Measurements from ENCODE around the gene TACC3. TPM values are rescaled to one million over a fixed set of nuclear protein-coding genes. Genes with fewer than 3 reads are reported as not detected.

The TACC3 gene
- total and polyA plus RNA-seq, 2 experiments from 2014 or later = 9.7 to 18.2 TPM

DNA sequence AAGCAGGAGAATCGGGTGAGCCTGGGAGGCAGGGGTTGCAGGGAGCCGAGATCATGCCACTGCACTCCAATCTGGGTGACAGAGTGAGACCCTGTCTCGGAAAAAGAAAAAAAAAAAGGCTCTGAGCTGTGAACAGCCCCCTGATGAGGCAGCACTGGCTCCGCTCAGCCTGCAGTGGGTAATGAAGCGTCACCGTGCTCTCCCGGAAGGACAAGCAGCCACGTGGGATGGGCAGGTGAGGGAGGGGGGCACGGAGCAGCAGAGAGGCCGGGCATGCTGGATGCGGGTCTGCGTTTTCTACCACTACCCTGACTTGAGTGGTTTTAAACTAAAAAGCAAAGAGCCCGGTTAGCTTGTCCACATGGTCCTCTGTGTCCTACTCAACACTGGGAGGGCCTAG is 15.5 kb downstream of the TACC3 start:
- no peak overlapping the region for H3K9ac ChIP-seq
- no peaks in the 10 kb centered on the region for H3F3A ChIP-seq (ENCODE audit: insufficient read depth)
- H3K4me1 ChIP-seq (ENCODE audit: insufficient read depth) = no peaks in the 10 kb centered on the region
- no peak overlapping the region for H3K4me3 ChIP-seq
- peaks cover under 1% of the 10 kb centered on the region; the same call in 1 of the 2 replicates for H3K79me2 ChIP-seq (ENCODE audit: insufficient read depth)
- H4K20me1 ChIP-seq (ENCODE audit: insufficient read depth) = no peaks in the 10 kb centered on the region
- H3K9me3 ChIP-seq (ENCODE audit: low read depth) = no peaks in the 10 kb centered on the region
- DNase-seq = no peak
- H3K4me2 ChIP-seq (ENCODE audit: unreplicated experiment) = no peak overlapping the region
- H2AFZ ChIP-seq = no peak overlapping the region
- H3K27me3 ChIP-seq (replicated peaks; ENCODE audit: insufficient read depth) = no peaks in the 10 kb centered on the region
- no peak overlapping the region for H3K27ac ChIP-seq
- 99% methylated on average over 13 of the region's 13 CpGs for WGBS, 2 experiments (ENCODE audit: low coverage in 1 of 2, low lambda C conversion rate in 2 of 2, missing lambda C conversion rate in 2 of 2)
- TF ChIP-seq EZH2 (IDR thresholded peaks at IDR 0.05; ENCODE audit: insufficient read depth, poor library complexity, severe bottlenecking) (no peak), EZH2phosphoT487 (IDR thresholded peaks at IDR 0.05; ENCODE audit: insufficient read depth, low read depth) (no peak)
- H3K9me2 ChIP-seq (ENCODE audit: insufficient read depth) = no peaks in the 10 kb centered on the region
- in situ Hi-C loops (cut with MboI) = no loop called here
- H3K36me3 ChIP-seq (ENCODE audit: low read depth) = peaks cover 17% of the 10 kb centered on the region

- Histone ChIP-seq H3K4me2 (ENCODE audit: unreplicated experiment) (no peak overlapping the region), H2AFZ (no peak overlapping the region), H3K9me3 (ENCODE audit: low read depth) (no peaks in the 10 kb centered on the region), H3K36me3 (ENCODE audit: low read depth) (peaks cover 17% of the 10 kb centered on the region), H3K9ac (no peak overlapping the region), H3F3A (ENCODE audit: insufficient read depth) (no peaks in the 10 kb centered on the region), H3K27me3 (replicated peaks; ENCODE audit: insufficient read depth) (no peaks in the 10 kb centered on the region), H3K79me2 (ENCODE audit: insufficient read depth) (no peaks in the 10 kb centered on the region; the same call in 1 of the 2 replicates), H3K4me1 (ENCODE audit: insufficient read depth) (no peaks in the 10 kb centered on the region), H3K27ac (no peak overlapping the region), H3K4me3 (no peak overlapping the region), H4K20me1 (ENCODE audit: insufficient read depth) (no peaks in the 10 kb centered on the region), H3K9me2 (ENCODE audit: insufficient read depth) (no peaks in the 10 kb centered on the region)
- in situ Hi-C loops (cut with MboI) = no loop called here
- TF ChIP-seq EZH2phosphoT487 (IDR thresholded peaks at IDR 0.05; ENCODE audit: insufficient read depth, low read depth) = no peak
- no peak for TF ChIP-seq EZH2 (IDR thresholded peaks at IDR 0.05; ENCODE audit: insufficient read depth, poor library complexity, severe bottlenecking)
- WGBS, 2 experiments (ENCODE audit: low coverage in 1 of 2, low lambda C conversion rate in 2 of 2, missing lambda C conversion rate in 2 of 2) = 93 to 95% methylated on average over 11 to 15 of the region's 15 CpGs
- DNase-seq = no peak
These were observed 16.3 kb downstream of the TACC3 start for GRCh38 chr4:1737666-1738065.

- Histone ChIP-seq H3K27me3 (replicated peaks; ENCODE audit: insufficient read depth) (no peaks in the 10 kb centered on the region), H3F3A (ENCODE audit: insufficient read depth) (no peaks in the 10 kb centered on the region), H3K27ac (no peak overlapping the region), H3K9me2 (ENCODE audit: insufficient read depth) (no peaks in the 10 kb centered on the region), H3K9ac (no peak overlapping the region), H3K79me2 (ENCODE audit: insufficient read depth) (no peaks in the 10 kb centered on the region; the same call in 1 of the 2 replicates), H3K4me1 (ENCODE audit: insufficient read depth) (no peaks in the 10 kb centered on the region), H3K4me2 (ENCODE audit: unreplicated experiment) (no peak overlapping the region), H2AFZ (no peak overlapping the region), H3K9me3 (ENCODE audit: low read depth) (no peaks in the 10 kb centered on the region), H3K4me3 (no peak overlapping the region), H3K36me3 (ENCODE audit: low read depth) (peaks cover 17% of the 10 kb centered on the region), H4K20me1 (ENCODE audit: insufficient read depth) (no peaks in the 10 kb centered on the region)
- DNase-seq = no peak
- in situ Hi-C loops (cut with MboI) = no loop called here
- TF ChIP-seq EZH2phosphoT487 (IDR thresholded peaks at IDR 0.05; ENCODE audit: insufficient read depth, low read depth) = no peak
- no peak for TF ChIP-seq EZH2 (IDR thresholded peaks at IDR 0.05; ENCODE audit: insufficient read depth, poor library complexity, severe bottlenecking)
- WGBS, 2 experiments (ENCODE audit: low coverage in 1 of 2, low lambda C conversion rate in 2 of 2, missing lambda C conversion rate in 2 of 2) = 94 to 98% methylated on average over 4 of the region's 4 CpGs
These were observed 17.1 kb downstream of the TACC3 start for GRCh38 chr4:1738410-1738809.

DNA sequence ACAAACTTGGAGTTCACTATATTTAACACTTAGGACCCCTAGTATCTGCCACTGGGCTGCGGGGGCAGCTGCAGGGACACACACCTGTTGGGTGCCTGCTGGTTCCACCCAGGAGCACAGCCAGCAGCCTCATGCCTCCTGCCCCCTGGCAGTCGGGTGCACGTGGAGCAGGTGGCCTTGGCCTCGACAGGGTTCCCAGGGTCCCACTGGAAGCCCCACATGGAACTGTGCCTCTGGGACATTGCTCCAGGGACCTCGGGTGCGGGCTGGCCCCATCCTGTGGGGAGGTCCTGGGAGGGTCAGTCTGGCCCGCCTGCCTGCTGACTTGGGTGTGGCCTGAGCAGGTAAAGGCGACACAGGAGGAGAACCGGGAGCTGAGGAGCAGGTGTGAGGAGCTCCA is 18.0 kb downstream of the TACC3 start:
- no peak overlapping the region for H2AFZ ChIP-seq
- H3K36me3 ChIP-seq (ENCODE audit: low read depth) = peaks cover 17% of the 10 kb centered on the region
- H3K9me2 ChIP-seq (ENCODE audit: insufficient read depth) = no peaks in the 10 kb centered on the region
- no peak overlapping the region for H3K27ac ChIP-seq
- H3F3A ChIP-seq (ENCODE audit: insufficient read depth) = no peaks in the 10 kb centered on the region
- H4K20me1 ChIP-seq (ENCODE audit: insufficient read depth) = no peaks in the 10 kb centered on the region
- H3K4me1 ChIP-seq (ENCODE audit: insufficient read depth) = no peaks in the 10 kb centered on the region
- no peaks in the 10 kb centered on the region for H3K27me3 ChIP-seq (replicated peaks; ENCODE audit: insufficient read depth)
- in situ Hi-C loops (cut with MboI) = no loop called here
- DNase-seq = no peak
- 94% methylated on average over 8 to 9 of the region's 9 CpGs for WGBS, 2 experiments (ENCODE audit: low coverage in 1 of 2, low lambda C conversion rate in 2 of 2, missing lambda C conversion rate in 2 of 2)
- no peak overlapping the region for H3K4me2 ChIP-seq (ENCODE audit: unreplicated experiment)
- TF ChIP-seq EZH2 (IDR thresholded peaks at IDR 0.05; ENCODE audit: insufficient read depth, poor library complexity, severe bottlenecking) (no peak), EZH2phosphoT487 (IDR thresholded peaks at IDR 0.05; ENCODE audit: insufficient read depth, low read depth) (no peak)
- H3K9ac ChIP-seq = no peak overlapping the region
- no peaks in the 10 kb centered on the region for H3K9me3 ChIP-seq (ENCODE audit: low read depth)
- no peaks in the 10 kb centered on the region; the same call in 1 of the 2 replicates for H3K79me2 ChIP-seq (ENCODE audit: insufficient read depth)
- H3K4me3 ChIP-seq = no peak overlapping the region

All from GM23248 (cell line).